GM13977 (cell line): ENCODE measurements around the gene THRB.

Source experiments
- DNase-seq: peaks from one replicate; pipeline ENCODE4 v3.0.0; 2012; ENCODE audit warnings: low spot score
- in situ Hi-C: fragments of 300-500 bp; cut with MboI; formaldehyde crosslinking; loops from one replicate; pipeline ENCODE4 v1.12.0; 2022; ENCODE audit warnings: low sequenced_read_pairs, low pct_unique_long_range_greater_than_20kb, mixed read lengths, inconsistent platforms; ENCODE audit not compliant: unreplicated experiment
- TF ChIP-seq, protein P1 (sequence below): IDR thresholded peaks from 2 replicates; pipeline ENCODE4 v1.5.1; 2012; ENCODE audit warnings: mild to moderate bottlenecking, control low read depth; ENCODE audit not compliant: insufficient read depth; ENCODE audit errors: extremely low read depth, missing control alignments

The THRB gene

DNA sequence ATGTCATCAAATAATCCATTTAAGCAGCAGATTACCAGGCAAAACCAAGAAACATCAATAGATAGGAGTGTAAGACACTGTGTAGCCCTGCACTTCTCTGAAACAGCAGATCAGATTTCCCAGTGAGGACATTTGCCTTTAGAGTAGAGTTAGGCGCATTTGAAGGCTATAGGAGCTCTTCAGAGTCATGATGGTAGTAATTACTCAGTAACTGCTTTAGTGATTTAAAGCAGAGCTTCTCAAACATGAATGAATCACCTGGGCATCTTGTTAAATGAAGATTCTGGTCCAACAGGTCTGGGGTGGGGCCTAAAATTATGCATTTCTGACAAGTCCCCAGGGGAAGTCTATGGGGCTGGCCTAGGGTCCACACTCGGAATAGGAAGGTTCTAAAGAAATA is 36.9 kb downstream of the THRB start:
- in situ Hi-C loops, result no loop called here
- TF ChIP-seq, protein P1, sequence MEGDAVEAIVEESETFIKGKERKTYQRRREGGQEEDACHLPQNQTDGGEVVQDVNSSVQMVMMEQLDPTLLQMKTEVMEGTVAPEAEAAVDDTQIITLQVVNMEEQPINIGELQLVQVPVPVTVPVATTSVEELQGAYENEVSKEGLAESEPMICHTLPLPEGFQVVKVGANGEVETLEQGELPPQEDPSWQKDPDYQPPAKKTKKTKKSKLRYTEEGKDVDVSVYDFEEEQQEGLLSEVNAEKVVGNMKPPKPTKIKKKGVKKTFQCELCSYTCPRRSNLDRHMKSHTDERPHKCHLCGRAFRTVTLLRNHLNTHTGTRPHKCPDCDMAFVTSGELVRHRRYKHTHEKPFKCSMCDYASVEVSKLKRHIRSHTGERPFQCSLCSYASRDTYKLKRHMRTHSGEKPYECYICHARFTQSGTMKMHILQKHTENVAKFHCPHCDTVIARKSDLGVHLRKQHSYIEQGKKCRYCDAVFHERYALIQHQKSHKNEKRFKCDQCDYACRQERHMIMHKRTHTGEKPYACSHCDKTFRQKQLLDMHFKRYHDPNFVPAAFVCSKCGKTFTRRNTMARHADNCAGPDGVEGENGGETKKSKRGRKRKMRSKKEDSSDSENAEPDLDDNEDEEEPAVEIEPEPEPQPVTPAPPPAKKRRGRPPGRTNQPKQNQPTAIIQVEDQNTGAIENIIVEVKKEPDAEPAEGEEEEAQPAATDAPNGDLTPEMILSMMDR, result no peak
- DNase-seq, result no peak

DNA sequence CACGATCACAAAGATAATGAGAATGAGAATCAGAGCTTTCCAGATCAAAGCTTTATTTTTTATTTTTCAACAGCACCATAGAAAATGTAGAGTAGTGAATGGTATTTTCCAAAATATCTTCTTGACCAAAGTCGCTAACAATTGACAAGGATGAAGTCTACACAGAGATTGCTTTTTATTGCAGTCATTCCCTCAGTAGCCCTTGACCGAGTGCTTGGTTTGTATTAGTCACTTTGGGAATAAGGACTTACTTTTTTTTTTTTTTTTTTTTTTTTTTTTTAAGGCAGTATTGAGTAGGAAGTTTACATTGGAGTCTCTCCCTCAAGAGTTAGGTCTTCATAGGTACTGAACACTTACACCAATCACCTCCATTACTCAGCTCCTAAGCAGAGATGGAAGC is 39.8 kb downstream of the THRB start:
- TF ChIP-seq, protein P1, result no peak
- in situ Hi-C loops, result no loop called here
- DNase-seq, result no peak

DNA sequence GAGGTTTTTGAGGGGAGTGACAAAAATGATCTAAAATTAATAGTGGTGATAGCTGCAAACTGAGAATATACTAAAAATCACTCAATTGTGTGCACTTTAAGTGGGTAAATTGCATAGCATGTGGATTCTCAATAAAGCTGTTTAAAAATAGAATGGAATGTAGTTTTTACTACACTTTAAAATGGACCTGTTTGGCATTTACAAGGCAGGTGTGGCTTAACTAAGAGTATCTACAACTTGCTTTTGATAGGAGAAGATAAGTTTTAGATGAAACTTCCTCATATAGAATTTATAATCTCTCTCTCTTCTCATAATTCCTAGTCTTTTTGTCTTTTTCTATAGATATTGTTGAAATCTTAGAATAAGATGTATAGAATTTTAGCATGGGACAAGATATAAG is 40.3 kb downstream of the THRB start:
- TF ChIP-seq, protein P1, result no peak
- no peak for DNase-seq
- in situ Hi-C loops, result no loop called here

DNA sequence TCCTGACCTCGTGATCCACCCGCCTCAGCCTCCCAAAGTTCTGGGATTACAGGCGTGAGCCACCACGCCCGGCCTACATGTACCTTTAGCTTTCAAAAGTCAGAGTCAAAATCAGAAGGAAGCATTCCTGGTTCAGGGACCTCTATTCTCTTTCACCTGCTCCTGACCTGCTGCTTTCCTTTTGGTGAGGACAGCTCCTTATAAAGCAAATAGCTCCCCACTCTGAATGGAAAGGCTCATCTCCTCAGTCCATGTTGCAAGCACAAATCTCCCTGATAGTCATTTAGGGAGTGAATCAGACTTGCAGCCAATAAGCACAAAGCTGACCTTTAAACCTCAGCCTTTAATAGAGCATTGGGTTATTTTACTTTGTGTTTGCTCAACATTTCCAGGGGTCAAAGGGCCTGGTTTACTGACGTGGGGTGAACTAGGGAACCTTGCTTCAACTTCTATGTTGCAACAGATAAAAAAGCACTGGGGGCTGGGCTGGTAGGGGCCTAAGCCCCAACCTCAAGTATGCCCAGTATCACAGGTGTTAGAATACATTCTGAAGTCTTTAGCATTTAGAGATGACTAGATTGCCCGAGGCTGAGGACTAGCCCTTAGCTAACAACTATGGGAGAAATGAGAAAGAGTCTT is 43.1 kb downstream of the THRB start:
- in situ Hi-C loops, result no loop called here
- no peak for DNase-seq
- TF ChIP-seq, protein P1, result no peak

DNA sequence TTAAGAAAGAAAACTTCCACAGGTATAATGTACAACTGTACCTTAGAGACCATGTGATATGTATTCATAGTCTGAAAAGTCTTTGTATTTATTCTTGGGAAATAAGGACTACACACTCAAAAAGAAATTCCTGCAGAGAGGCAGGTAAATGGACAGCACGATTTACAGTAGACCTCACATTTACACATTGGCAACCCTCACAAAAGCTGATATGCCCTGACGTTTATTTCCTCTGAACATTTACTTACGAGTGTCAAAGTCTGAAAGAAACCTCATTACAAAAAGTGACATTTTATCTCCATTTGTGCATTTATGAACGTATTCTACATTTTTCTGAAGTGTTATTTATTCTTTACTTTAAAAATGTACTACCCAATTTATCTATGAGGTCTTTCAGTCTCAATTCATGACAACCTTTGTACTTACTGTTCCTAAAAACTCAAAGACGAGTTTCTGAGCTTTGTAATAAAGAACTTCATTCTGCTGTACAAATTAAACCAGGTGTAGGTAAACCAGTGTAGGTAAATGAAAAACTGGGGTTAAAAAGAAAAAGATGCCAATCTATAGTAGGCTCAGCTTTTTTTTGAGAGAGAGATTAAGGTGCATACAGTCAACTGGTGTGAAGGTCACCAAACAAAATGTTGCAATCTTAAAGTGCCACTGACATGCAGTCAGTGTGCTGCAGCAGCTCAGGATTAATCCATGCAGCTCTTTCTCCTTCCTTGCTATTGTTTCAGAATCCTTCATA is 44.3 kb downstream of the THRB start:
- DNase-seq, result no peak
- TF ChIP-seq, protein P1, result no peak
- in situ Hi-C loops, result no loop called here

DNA sequence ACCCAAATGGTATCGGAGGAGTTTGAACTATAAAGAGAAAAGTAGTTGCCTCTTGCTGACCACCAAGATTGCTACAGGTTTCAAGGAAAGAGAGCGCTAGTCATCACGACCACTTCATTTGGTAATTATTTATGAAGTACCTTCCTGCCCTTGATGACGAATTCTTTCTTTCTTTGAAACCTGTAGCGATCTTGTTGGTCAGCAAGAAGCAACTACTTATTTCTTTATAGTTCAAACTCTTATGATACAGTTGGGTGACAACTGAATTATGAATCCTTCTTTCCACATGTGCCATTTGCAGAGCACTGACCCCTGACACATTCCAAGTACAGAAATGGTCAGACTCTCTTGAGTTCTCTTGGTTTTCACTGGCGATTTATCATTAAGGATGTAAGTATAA is 46.8 kb downstream of the THRB start:
- DNase-seq, result no peak
- TF ChIP-seq, protein P1, result no peak
- in situ Hi-C loops, result no loop called here
